HEK293 (cell line): ENCODE measurements around the gene SLC25A20.
A peak's percentile ranks its signal among the peaks of the same experiment; 100 is the strongest.

Experiments
- CTCF ChIA-PET: fragments of 350-600 bp; formaldehyde crosslinking; extraction: SDS; loops from one replicate; lab custom pipeline; 2021; ENCODE audit warnings: antibody characterized with exemption; lab: Yijun Ruan, JAX
- POLR2A ChIA-PET: fragments of 300-600 bp; formaldehyde crosslinking; extraction: SDS; loops from one replicate; lab custom pipeline; 2020; ENCODE audit warnings: antibody characterized with exemption, inconsistent platforms; lab: Yijun Ruan, JAX
- H3K27ac ChIP-seq: fragments of 200-500 bp; sonication (Bioruptor generic); 2 replicates; pipeline ENCODE4 v1.5.1; 2014; ENCODE audit warnings: low read depth, low read length, control low read depth, inconsistent platforms; ENCODE audit errors: extremely low read depth
- H3K36me3 ChIP-seq, 2 experiments: fragments of 200-500 bp in 1 of 2; sonication (Bioruptor generic) in 1 of 2; 1 replicate in 1 of 2; 2 replicates in 1 of 2; pipeline ENCODE4 v1.5.1; 2014 to 2017; ENCODE audit warnings: inconsistent platforms in 2 of 2, low read length in 2 of 2; ENCODE audit not compliant: control insufficient read depth in 2 of 2, insufficient read depth in 1 of 2
- H3K4me1 ChIP-seq: fragments of 200-500 bp; sonication (Bioruptor generic); 2 replicates; pipeline ENCODE4 v1.5.1; 2014; ENCODE audit warnings: mild to moderate bottlenecking, low read length, inconsistent platforms; ENCODE audit not compliant: control insufficient read depth, insufficient read depth
- H3K4me3 ChIP-seq: 2 replicates; pipeline ENCODE4 v1.5.1; 2011; ENCODE audit warnings: low read depth, mild to moderate bottlenecking, control low read depth, low read length, moderate library complexity
- H3K9me3 ChIP-seq: fragments of 200-500 bp; sonication (Bioruptor generic); 2 replicates; pipeline ENCODE4 v1.5.1; 2014; ENCODE audit warnings: low read depth, low read length, inconsistent platforms; ENCODE audit not compliant: control insufficient read depth, insufficient read depth
- GFI1B ChIP-seq: fragments of 450-650 bp; formaldehyde crosslinking; IDR thresholded peaks from 2 replicates; pipeline ENCODE4 v1.5.1; 2016; ENCODE audit warnings: missing biosample characterization, missing genetic modification characterization
- GLIS1 ChIP-seq: fragments of 450-650 bp; formaldehyde crosslinking; IDR thresholded peaks from 2 replicates; pipeline ENCODE4 v1.5.1; 2016; ENCODE audit warnings: missing biosample characterization, missing genetic modification characterization
- KLF9 ChIP-seq: fragments of 450-650 bp; formaldehyde crosslinking; IDR thresholded peaks from 2 replicates; pipeline ENCODE4 v1.5.1; 2016; ENCODE audit warnings: missing biosample characterization, missing genetic modification characterization, low read depth
- OVOL3 ChIP-seq: fragments of 450-650 bp; formaldehyde crosslinking; IDR thresholded peaks from 2 replicates; pipeline ENCODE4 v1.5.1; 2016; ENCODE audit warnings: missing biosample characterization, missing genetic modification characterization
- SP2 ChIP-seq: fragments of 450-650 bp; formaldehyde crosslinking; IDR thresholded peaks from 2 replicates; pipeline ENCODE4 v1.5.1; 2016; ENCODE audit warnings: missing biosample characterization, missing genetic modification characterization
- SP7 ChIP-seq: fragments of 450-650 bp; formaldehyde crosslinking; IDR thresholded peaks from 2 replicates; pipeline ENCODE4 v1.5.1; 2016; ENCODE audit warnings: missing biosample characterization, missing genetic modification characterization
- ZFP3 ChIP-seq: fragments of 450-650 bp; formaldehyde crosslinking; IDR thresholded peaks from 2 replicates; pipeline ENCODE4 v1.5.1; 2016; ENCODE audit warnings: low read depth, missing biosample characterization, missing genetic modification characterization
- ZFP37 ChIP-seq: fragments of 450-650 bp; formaldehyde crosslinking; IDR thresholded peaks from 2 replicates; pipeline ENCODE4 v1.5.1; 2016; ENCODE audit warnings: missing biosample characterization, missing genetic modification characterization
- ZNF335 ChIP-seq: fragments of 450-650 bp; formaldehyde crosslinking; conservative IDR thresholded peaks from 2 replicates; pipeline ENCODE4 v1.5.1; 2016; ENCODE audit warnings: missing biosample characterization, missing genetic modification characterization
- ZNF600 ChIP-seq: fragments of 450-650 bp; formaldehyde crosslinking; IDR thresholded peaks from 2 replicates; pipeline ENCODE4 v1.5.1; 2016; ENCODE audit warnings: missing biosample characterization, missing genetic modification characterization
- ZXDB ChIP-seq: fragments of 450-650 bp; formaldehyde crosslinking; IDR thresholded peaks from 2 replicates; pipeline ENCODE4 v1.5.1; 2016; ENCODE audit warnings: missing biosample characterization, missing genetic modification characterization
- TF ChIP-seq, protein P1 (sequence below): fragments of 450-650 bp; formaldehyde crosslinking; IDR thresholded peaks from 2 replicates; pipeline ENCODE4 v1.5.1; 2016; ENCODE audit warnings: missing biosample characterization, missing genetic modification characterization
- TF ChIP-seq, protein P2 (sequence below): fragments of 450-650 bp; formaldehyde crosslinking; IDR thresholded peaks from 2 replicates; pipeline ENCODE4 v1.5.1; 2017; ENCODE audit warnings: missing biosample characterization, missing genetic modification characterization
- TF ChIP-seq, protein P3 (sequence below): fragments of 450-650 bp; formaldehyde crosslinking; IDR thresholded peaks from 2 replicates; pipeline ENCODE4 v1.5.1; 2016; ENCODE audit warnings: missing biosample characterization, missing genetic modification characterization
- TF ChIP-seq, protein P4 (sequence below): fragments of 450-650 bp; formaldehyde crosslinking; IDR thresholded peaks from 2 replicates; pipeline ENCODE4 v1.5.1; 2016; ENCODE audit warnings: missing biosample characterization, missing genetic modification characterization, low read depth
- TF ChIP-seq, protein P5 (sequence below): fragments of 450-650 bp; formaldehyde crosslinking; IDR thresholded peaks from 2 replicates; pipeline ENCODE4 v1.5.1; 2017; ENCODE audit warnings: missing biosample characterization, missing genetic modification characterization

Gene SLC25A20

DNA sequence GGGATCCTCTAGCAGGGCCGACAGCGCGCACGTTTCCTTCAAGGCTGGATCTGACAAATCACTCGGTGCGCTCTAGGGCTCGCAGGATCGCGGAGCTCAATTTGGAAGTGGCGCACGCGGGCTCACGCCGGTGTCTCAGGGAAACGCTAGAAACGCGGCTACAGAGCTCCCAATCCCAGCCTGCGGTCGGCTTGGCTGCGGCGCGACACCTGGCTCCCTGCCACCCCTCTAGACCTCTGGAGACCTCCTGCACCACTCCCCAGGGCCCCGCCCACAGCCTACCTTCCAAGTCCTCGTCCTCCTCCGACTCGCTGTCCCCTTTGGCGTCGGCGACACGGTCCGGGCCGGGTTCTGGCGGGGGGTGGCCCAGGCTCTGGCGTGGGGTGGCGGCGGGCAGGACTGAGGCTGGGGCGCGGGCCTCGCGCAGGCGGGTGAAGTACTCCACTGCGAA is 51.6 kb downstream of the SLC25A20 start (continued):
- TF ChIP-seq, protein P1, sequence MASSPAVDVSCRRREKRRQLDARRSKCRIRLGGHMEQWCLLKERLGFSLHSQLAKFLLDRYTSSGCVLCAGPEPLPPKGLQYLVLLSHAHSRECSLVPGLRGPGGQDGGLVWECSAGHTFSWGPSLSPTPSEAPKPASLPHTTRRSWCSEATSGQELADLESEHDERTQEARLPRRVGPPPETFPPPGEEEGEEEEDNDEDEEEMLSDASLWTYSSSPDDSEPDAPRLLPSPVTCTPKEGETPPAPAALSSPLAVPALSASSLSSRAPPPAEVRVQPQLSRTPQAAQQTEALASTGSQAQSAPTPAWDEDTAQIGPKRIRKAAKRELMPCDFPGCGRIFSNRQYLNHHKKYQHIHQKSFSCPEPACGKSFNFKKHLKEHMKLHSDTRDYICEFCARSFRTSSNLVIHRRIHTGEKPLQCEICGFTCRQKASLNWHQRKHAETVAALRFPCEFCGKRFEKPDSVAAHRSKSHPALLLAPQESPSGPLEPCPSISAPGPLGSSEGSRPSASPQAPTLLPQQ (tag by site-specific recombination) = peak; percentile 33; the same call in 1 of the 2 replicates
- TF ChIP-seq KLF9 (tag by site-specific recombination) = peak; percentile 83
- TF ChIP-seq, protein P2, sequence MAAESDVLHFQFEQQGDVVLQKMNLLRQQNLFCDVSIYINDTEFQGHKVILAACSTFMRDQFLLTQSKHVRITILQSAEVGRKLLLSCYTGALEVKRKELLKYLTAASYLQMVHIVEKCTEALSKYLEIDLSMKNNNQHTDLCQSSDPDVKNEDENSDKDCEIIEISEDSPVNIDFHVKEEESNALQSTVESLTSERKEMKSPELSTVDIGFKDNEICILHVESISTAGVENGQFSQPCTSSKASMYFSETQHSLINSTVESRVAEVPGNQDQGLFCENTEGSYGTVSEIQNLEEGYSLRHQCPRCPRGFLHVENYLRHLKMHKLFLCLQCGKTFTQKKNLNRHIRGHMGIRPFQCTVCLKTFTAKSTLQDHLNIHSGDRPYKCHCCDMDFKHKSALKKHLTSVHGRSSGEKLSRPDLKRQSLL = peak; percentile 66
- TF ChIP-seq ZNF335 (tag by site-specific recombination) = peak; percentile 49
- peak; percentile 41; the same call in 1 of the 2 replicates for TF ChIP-seq ZXDB (tag by site-specific recombination)
- peak; percentile 75 for TF ChIP-seq GLIS1 (tag by site-specific recombination)
- no peak for TF ChIP-seq ZFP3 (tag by site-specific recombination)
- TF ChIP-seq, protein P3, sequence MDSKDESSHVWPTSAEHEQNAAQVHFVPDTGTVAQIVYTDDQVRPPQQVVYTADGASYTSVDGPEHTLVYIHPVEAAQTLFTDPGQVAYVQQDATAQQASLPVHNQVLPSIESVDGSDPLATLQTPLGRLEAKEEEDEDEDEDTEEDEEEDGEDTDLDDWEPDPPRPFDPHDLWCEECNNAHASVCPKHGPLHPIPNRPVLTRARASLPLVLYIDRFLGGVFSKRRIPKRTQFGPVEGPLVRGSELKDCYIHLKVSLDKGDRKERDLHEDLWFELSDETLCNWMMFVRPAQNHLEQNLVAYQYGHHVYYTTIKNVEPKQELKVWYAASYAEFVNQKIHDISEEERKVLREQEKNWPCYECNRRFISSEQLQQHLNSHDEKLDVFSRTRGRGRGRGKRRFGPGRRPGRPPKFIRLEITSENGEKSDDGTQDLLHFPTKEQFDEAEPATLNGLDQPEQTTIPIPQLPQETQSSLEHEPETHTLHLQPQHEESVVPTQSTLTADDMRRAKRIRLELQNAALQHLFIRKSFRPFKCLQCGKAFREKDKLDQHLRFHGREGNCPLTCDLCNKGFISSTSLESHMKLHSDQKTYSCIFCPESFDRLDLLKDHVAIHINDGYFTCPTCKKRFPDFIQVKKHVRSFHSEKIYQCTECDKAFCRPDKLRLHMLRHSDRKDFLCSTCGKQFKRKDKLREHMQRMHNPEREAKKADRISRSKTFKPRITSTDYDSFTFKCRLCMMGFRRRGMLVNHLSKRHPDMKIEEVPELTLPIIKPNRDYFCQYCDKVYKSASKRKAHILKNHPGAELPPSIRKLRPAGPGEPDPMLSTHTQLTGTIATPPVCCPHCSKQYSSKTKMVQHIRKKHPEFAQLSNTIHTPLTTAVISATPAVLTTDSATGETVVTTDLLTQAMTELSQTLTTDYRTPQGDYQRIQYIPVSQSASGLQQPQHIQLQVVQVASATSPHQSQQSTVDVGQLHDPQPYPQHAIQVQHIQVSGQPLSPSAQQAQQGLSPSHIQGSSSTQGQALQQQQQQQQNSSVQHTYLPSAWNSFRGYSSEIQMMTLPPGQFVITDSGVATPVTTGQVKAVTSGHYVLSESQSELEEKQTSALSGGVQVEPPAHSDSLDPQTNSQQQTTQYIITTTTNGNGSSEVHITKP (tag by site-specific recombination) = peak; percentile 68
- 0 out of 2 replicates have a peak, but pooled peaks have one; percentile 13 for TF ChIP-seq SP2 (tag by site-specific recombination)
- no peak for TF ChIP-seq ZFP37 (tag by site-specific recombination)
- peak; percentile 57 for TF ChIP-seq SP7
- TF ChIP-seq ZNF600 (tag by site-specific recombination) = peak; percentile 91

DNA sequence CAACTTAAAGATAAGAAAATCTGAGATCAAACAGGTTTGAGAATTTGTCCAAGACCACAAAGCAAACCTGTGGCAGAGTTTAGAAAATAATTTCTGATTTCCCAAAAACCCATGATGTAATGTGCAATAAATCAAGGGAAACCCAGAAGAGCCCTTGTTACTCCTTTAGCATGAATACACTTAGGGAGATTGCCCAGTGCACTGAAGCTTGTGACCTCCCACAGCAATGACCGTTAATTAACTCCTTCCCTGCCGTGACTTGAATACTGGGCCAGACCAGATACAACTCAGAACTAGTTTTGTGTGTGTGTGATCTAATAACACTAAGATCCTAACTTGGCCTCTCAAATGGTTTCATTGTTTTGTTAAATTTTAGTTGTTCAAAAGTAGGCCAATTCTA is 53.5 kb downstream of the SLC25A20 start:
- H3K9me3 ChIP-seq = no peaks in the 10 kb centered on the region
- H3K36me3 ChIP-seq = no peaks in the 10 kb centered on the region
- no peaks in the 10 kb centered on the region for H3K4me1 ChIP-seq
- POLR2A ChIA-PET = interaction anchor here (0.9 to 1.2 kb wide), 2 partner anchors 74 to 162 kb away, joined by 3 read pairs; partner anchors contain the start of gene WDR6
- CTCF ChIA-PET = interaction anchor here (0.6 kb wide), 1 partner anchor 107 kb away, joined by 3 read pairs; no protein-coding TSS in a partner anchor
- TF ChIP-seq, protein P4, sequence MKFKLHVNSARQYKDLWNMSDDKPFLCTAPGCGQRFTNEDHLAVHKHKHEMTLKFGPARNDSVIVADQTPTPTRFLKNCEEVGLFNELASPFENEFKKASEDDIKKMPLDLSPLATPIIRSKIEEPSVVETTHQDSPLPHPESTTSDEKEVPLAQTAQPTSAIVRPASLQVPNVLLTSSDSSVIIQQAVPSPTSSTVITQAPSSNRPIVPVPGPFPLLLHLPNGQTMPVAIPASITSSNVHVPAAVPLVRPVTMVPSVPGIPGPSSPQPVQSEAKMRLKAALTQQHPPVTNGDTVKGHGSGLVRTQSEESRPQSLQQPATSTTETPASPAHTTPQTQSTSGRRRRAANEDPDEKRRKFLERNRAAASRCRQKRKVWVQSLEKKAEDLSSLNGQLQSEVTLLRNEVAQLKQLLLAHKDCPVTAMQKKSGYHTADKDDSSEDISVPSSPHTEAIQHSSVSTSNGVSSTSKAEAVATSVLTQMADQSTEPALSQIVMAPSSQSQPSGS (tag by site-specific recombination) = peak; percentile 69
- 0 out of 2 replicates have a peak, but pooled peaks have one; percentile 15 for TF ChIP-seq OVOL3 (tag by site-specific recombination)
- 0 out of 2 replicates have a peak, but pooled peaks have one; percentile 8 for TF ChIP-seq GLIS1 (tag by site-specific recombination)
- TF ChIP-seq ZFP37 (tag by site-specific recombination) = no peak
- TF ChIP-seq SP7 = peak; percentile 40; the same call in 1 of the 2 replicates
- TF ChIP-seq, protein P3 (tag by site-specific recombination) = no peak
- 0 out of 2 replicates have a peak, but pooled peaks have one; percentile 17 for TF ChIP-seq GFI1B (tag by site-specific recombination)
- TF ChIP-seq, protein P5, sequence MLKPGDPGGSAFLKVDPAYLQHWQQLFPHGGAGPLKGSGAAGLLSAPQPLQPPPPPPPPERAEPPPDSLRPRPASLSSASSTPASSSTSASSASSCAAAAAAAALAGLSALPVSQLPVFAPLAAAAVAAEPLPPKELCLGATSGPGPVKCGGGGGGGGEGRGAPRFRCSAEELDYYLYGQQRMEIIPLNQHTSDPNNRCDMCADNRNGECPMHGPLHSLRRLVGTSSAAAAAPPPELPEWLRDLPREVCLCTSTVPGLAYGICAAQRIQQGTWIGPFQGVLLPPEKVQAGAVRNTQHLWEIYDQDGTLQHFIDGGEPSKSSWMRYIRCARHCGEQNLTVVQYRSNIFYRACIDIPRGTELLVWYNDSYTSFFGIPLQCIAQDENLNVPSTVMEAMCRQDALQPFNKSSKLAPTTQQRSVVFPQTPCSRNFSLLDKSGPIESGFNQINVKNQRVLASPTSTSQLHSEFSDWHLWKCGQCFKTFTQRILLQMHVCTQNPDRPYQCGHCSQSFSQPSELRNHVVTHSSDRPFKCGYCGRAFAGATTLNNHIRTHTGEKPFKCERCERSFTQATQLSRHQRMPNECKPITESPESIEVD = peak; percentile 80
- H3K4me3 ChIP-seq = no peak overlapping the region
- no peak overlapping the region for H3K27ac ChIP-seq
